ENCODE results near the gene TMEM51.

TMEM51 gene, protein sequence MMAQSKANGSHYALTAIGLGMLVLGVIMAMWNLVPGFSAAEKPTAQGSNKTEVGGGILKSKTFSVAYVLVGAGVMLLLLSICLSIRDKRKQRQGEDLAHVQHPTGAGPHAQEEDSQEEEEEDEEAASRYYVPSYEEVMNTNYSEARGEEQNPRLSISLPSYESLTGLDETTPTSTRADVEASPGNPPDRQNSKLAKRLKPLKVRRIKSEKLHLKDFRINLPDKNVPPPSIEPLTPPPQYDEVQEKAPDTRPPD

GRCh38 chr1:15153184-15153841, at the start of gene TMEM51:
Gene TMEM51, plus strand, starts transcription at chr1:15153747. Its CDS starts 61,341 bp downstream, at chr1:15215088.
- in situ Hi-C loops (cut with MboI; ENCODE audit: low pct_unique_long_range_greater_than_20kb, low sequenced_read_pairs), result no loop called here
- peak; percentile 81 for DNase-seq

GRCh38 chr1:15103906-15104305, 49.6 kb upstream of the TMEM51 start:
- DNase-seq, result no peak
- in situ Hi-C loops (cut with MboI; ENCODE audit: low pct_unique_long_range_greater_than_20kb, low sequenced_read_pairs), result no loop called here

DNA sequence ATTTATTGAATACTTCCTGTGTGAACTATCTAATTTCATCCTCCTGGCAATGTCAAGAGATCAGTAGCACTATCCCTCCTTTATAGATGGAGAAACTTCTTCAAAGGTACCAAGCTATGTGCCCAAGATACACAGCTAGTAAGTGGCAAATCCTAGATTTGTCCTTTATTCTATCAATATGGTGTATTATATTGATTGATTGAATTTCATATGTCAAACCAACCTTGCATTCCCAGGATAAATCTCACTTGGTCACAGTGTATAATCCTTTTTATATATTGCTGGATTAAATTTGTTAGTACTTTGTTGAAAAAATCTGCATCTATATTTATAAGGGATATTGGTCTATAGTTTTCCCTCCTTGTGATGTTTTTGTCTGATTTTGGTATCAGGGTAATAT, 48.8 kb upstream of the TMEM51 start:
- in situ Hi-C loops (cut with MboI; ENCODE audit: low pct_unique_long_range_greater_than_20kb, low sequenced_read_pairs), result no loop called here
- no peak for DNase-seq

DNA sequence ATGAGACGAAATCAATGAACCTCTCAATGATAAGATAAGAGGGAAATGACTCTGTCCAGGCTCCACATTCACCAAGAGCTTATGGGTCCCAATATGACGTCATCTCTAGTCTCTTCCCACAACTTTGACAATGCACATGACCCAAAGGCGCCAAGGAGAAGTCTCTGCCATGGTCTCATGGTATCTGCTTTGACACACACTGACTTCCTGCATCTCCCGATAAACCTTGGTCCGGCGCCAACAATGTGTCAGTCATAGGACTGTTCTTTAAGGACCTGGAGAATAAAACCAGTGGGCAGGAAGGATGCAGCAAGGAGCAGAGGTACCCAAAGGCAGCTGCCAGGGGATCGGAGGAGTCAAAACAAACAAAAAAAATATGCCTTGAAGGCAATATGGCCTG, 46.9 kb upstream of the TMEM51 start:
- in situ Hi-C loops (cut with MboI; ENCODE audit: low pct_unique_long_range_greater_than_20kb, low sequenced_read_pairs), result no loop called here
- DNase-seq, result peak; percentile 58

DNA sequence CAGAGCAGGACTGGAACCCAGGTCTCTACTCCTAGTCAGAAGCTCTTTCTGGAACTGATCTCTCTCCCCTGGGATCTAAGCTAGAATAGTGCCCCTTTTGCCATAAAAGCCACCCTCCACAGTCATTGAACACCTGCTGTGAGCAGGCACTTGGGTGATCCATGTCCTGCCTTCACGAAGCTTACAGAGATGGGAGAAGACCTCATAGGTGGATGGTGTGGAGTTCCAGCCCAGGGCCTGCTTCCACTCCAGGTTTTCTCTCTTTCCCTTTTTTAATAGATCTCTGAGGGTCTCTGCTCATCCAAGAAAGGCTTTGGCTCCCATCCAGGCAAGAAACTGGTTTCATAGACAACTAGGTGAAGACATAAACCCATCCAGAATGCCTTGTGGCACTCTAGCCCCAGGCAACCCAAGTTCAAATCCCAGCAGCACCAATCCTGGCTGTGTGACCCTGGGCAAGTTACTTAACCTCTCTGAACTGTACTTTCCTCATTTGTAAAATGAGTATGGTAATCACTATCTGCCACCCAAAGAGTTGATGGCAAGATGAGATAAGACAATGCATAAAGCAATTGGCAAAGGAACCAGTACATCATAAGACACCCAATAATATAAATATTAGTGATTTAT, 46.4 kb upstream of the TMEM51 start:
- in situ Hi-C loops (cut with MboI; ENCODE audit: low pct_unique_long_range_greater_than_20kb, low sequenced_read_pairs), result no loop called here
- DNase-seq, result no peak

GRCh38 chr1:15107911-15108310, 45.6 kb upstream of the TMEM51 start:
- in situ Hi-C loops (cut with MboI; ENCODE audit: low pct_unique_long_range_greater_than_20kb, low sequenced_read_pairs), result no loop called here
- DNase-seq, result no peak

DNA sequence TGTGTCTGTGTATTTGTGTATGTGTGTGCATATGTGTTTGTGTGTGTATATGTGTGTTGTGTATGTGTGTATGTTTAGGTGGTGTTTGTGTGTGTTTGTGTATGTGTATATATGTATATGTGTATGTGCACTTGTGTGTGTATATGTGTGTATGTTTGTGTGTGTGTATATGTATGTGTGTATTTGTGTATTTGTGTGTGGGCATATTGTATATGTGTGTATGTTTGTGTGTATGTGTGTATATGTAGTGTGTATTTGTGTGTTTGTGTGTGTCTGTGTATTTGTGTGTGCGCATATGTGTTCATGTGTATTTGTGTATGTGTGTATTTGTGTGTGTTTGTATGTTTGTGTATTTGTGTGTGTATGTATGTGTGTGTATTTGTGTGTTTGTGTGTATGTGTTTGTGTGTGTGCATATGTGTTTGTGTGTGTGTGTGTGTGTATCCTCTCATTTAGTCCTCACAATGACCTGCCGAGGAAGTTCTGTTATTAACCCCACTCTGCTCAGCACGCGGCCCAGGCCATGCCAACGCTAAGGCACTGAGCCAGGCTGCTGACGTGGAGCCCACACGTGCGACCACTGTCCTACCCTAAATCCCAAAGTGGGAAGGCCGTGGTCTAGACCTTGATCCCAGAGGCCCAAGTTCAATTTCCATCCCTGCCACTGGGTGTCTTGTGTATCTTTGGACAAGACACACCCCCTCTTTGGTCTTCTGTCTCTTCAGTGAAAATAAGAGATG, 43.2 kb upstream of the TMEM51 start:
- no peak for DNase-seq
- in situ Hi-C loops (cut with MboI; ENCODE audit: low pct_unique_long_range_greater_than_20kb, low sequenced_read_pairs), result no loop called here

GRCh38 chr1:15110867-15111230, 42.7 kb upstream of the TMEM51 start:
- no peak for DNase-seq
- in situ Hi-C loops (cut with MboI; ENCODE audit: low pct_unique_long_range_greater_than_20kb, low sequenced_read_pairs), result no loop called here

DNA sequence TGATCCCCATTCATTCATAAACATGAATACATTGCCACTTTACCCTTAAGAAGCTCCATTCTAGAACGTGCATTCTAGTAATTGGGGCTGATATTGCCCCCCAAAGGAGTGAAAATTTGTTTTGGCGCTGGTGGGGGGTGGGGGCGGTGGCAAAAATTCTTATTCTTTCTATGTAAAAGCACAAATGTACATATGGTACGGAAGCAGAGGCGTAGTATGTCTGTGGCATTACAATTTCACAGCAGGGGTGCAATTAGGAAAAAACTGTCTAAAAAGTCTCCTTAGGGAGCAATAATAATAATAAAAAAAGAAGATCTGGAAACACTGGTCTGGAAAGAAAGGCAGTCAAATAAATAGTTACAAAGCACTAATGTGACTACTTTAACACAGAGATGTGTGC, 40.4 kb upstream of the TMEM51 start:
- in situ Hi-C loops (cut with MboI; ENCODE audit: low pct_unique_long_range_greater_than_20kb, low sequenced_read_pairs), result no loop called here
- DNase-seq, result no peak

DNA sequence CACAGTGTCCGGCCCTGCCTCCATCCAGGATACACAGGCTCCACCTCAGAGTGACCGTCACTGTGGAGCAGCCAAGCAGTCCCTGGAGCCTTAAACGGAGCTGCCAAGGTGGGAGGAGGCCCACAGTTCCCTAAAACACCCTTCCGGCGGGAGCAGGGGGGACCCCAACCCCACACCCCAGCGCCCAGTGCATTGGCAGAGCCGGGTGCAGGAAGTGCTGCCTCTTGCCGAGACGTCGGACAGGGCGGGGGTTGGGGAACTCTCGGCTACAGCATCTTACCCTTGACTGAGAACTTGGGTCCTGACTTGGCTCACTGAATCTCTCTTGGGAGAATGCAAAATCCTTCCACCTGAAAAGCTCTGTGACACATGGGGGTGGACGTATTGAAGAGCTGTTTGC, 38.7 kb upstream of the TMEM51 start:
- in situ Hi-C loops (cut with MboI; ENCODE audit: low pct_unique_long_range_greater_than_20kb, low sequenced_read_pairs), result no loop called here

DNA sequence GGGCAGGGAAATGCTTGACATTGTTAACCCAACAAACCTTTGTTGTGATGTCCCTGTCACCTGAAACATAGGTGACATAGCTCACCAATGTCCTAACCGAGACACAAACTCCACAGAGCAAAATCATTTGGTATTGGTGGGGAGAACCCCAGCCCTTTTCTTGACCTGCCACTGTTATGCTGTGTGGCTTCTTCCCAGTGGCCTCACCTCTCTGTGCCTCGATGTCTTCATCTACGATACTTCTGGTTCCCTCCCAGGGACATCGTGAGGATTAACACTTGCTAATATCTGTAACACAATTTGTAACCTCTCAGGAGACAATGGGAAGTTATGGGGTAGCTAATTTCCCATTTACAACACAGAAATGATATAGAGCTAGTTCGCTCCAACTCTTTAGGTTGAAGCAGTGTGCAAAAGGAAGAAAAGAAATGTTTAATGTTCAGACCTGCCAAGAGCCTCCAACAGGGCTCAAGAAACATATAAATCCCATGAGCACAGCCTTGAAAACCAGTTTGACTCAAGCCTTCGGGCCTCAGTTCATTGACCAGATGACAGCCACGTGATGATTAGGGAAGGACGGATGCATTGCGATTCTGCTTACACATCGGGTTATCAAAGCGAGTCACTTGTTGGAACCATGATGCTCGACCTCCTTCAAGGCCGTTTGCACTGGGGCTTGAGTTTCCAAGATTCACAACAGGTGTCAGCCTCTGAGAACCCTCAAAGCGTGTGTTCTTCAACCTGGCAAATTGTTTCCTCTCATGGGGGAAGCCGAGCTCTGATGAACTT, 37.8 kb upstream of the TMEM51 start:
- DNase-seq, result no peak
- in situ Hi-C loops (cut with MboI; ENCODE audit: low pct_unique_long_range_greater_than_20kb, low sequenced_read_pairs), result no loop called here

More for the DNA sequence above, 38.7 kb upstream of the TMEM51 start:
- DNase-seq, result no peak

- DNase-seq, result no peak
- in situ Hi-C loops (cut with MboI; ENCODE audit: low pct_unique_long_range_greater_than_20kb, low sequenced_read_pairs), result no loop called here
Measured at GRCh38 chr1:15116966-15117365, 36.6 kb upstream of the TMEM51 start.

GRCh38 chr1:15117671-15118325, 35.7 kb upstream of the TMEM51 start:
- DNase-seq, result no peak
- in situ Hi-C loops (cut with MboI; ENCODE audit: low pct_unique_long_range_greater_than_20kb, low sequenced_read_pairs), result no loop called here

GRCh38 chr1:15118579-15118978, 35.0 kb upstream of the TMEM51 start:
- in situ Hi-C loops (cut with MboI; ENCODE audit: low pct_unique_long_range_greater_than_20kb, low sequenced_read_pairs), result no loop called here

DNA sequence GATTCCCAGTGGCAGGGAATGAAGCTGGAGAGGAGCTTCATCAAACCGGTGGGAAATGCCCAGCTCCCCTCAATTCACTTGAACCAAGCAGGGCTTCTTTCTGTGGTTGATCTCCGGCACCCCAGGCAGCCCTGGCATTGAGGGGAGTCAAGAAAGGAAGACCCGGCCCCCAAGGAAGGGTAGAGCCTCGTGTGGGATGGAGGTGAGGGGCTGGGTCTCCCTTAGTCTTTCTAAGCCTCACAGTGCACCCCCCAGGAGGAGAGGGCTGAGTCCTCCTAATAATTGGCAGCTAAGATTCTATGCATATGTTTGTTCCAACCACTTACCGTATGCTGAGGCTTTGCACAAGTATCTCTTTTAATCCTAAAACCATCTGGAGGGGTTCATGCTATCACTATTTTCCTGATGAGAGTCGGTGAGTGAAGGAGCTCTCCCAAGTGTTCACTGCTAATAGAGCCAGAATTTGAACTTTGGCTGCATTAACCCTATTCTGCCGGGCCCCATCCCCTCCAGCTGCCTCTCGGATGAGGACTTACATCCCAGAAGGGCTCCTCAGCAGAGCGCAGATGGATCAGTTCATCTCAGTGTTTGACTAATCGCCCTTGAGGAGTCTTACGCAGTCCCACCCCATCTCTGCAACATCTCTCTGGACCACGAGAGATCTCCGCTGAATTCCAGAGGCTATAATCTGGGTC, 33.1 kb upstream of the TMEM51 start:
- DNase-seq, result no peak
- in situ Hi-C loops (cut with MboI; ENCODE audit: low pct_unique_long_range_greater_than_20kb, low sequenced_read_pairs), result no loop called here

More at GRCh38 chr1:15118579-15118978, 35.0 kb upstream of the TMEM51 start:
- no peak for DNase-seq

- in situ Hi-C loops (cut with MboI; ENCODE audit: low pct_unique_long_range_greater_than_20kb, low sequenced_read_pairs), result no loop called here
- no peak for DNase-seq
Measured at GRCh38 chr1:15122331-15122730, 31.2 kb upstream of the TMEM51 start.

GRCh38 chr1:15123270-15123669, 30.3 kb upstream of the TMEM51 start:
- no peak for DNase-seq
- in situ Hi-C loops (cut with MboI; ENCODE audit: low pct_unique_long_range_greater_than_20kb, low sequenced_read_pairs), result no loop called here

- no peak for DNase-seq
- in situ Hi-C loops (cut with MboI; ENCODE audit: low pct_unique_long_range_greater_than_20kb, low sequenced_read_pairs), result no loop called here
Measured at GRCh38 chr1:15123925-15124324, 29.6 kb upstream of the TMEM51 start.

All from KBM-7 (cell line).